IPS DF 4.7 (cell line): ENCODE results near the gene ADIRF.

ENCODE experiments used
- DNase-seq: peaks from one replicate; pipeline ENCODE4 v3.0.0-alpha.2; 2013; ENCODE audit warnings: low spot score; ENCODE audit errors: extremely low read depth

The ADIRF gene

DNA sequence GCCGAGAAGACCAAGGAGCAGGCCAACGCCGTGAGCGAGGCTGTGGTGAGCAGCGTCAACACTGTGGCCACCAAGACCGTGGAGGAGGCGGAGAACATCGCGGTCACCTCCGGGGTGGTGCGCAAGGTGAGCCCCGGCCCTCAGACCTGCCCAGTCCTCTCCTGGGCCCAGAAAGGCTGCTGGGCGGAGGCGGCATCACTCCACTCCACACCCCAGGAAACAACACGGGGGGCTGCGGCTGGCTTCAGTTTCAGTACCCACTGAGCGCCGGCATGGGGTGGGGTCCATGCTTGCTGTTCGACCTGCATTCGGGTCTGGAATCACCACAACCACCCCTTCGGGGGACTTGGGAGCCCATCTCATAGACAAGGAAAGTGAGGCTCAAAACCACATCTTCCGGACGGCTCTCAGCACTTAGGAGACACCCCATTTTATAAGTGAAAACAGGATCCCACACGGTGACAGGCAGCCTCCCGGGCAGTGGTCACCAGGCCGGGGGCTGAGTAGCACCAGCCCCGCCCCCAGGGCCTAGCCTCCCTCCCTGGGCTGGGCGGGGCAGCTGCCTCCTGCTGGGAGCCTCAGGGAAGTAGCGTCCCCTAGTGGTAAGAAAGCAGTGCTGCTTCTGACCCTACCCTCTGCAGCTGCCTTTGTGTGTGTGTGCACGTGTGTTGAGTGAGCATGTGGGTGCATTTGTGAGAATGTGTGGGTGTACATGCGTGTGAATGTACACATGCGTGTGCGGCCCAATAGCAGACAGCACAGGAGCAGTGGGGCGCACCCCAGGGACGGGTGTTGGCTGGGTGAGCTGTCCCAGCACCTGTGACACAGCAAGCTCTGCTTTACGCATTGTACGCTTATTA, 8.0 kb upstream of the ADIRF start:
- no peak for DNase-seq

DNA sequence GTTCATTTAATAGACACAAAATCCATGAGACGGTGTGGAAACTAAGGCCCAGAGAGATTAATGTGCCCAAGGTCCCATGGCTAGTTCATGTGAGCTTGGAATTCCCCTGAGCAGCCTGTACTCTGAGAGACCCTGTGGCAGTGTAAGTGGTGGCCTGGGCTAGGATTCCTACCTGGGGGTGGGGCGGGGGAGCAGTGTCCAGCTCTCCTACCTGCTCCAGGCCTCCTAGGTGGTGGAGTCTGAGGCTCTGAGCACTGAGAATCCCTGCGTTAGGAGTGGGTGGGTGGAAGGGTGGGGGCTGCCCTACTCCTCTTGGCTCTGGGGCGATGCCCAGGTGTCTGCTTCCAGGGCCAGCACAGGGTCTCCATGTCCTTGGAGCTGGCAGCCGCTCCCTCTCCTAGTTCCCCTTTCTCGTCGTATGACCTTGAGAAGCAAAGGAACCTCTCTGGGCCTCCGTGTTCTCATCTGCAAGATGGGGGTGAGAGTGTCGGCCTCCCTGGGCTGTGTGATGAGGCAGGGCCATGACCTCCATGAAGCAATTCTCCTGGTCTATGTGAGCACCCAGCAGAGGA, 7.3 kb upstream of the ADIRF start:
- DNase-seq: no peak

DNA sequence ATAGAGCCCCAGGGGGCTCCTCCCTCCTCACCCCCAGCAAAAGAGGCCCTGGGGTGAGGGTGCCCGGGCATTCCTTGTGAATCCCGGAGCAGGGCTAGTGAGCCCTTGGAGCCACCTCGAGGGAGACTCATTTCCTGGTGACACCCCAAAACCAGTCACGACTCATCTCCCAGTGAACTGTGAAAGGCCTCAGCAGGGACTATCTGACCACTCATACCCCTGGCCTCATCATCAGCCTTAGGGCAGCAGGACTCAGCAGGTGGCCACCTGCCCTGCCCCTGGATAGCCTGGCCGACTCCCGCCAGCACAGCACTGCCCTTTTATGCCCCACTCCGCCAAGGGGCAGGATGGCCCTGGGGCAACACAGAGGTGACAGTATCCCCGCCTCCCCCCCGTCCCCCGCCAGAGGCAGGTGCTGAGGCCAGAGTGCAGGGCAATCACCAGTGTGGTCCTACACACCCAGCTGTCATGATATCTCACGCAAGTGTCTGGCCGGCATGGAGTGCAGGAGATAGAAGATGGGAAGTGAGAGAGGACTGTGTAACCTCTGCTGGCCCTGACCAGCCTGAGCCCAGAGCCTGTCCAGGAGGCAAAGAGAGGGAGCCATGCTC, 6.7 kb upstream of the ADIRF start:
- DNase-seq: no peak

DNA sequence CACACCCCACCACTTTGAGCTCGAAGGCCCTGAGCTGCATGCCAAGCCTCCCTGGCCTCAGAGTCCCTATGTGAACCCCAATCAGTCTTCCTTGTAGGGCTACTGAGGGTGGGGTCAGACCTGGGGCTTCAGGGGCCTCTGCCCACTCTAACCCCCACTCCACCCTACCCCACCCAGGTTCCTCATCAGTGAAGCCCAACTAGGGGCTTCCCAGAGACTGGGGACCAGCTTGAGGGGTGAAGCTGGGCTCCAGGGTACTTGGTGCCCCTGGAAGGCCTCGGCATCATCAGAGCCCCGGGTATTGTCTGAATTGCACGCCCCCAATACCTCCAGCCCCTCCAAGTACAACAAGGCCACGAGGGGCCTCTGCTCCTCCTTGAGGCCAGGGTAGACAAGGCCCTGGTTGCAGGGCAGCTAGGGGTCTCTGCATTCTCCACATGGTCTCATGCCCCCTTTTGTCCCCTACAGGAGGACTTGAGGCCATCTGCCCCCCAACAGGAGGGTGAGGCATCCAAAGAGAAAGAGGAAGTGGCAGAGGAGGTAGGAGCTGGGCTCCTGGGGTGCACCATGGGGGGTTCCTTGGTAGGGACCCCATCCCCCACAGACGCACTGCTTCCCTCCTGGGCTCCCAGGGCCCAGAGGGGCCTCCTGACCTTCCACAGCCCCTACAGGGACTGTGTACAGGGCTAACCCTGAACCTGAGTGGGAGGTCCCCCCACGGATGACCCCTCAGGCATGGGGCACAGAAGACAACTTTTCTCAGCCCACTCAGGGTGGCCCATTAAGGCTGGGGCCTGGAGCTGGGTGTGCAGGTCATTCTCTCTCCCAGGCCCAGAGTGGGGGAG, 5.9 kb upstream of the ADIRF start:
- no peak for DNase-seq

DNA sequence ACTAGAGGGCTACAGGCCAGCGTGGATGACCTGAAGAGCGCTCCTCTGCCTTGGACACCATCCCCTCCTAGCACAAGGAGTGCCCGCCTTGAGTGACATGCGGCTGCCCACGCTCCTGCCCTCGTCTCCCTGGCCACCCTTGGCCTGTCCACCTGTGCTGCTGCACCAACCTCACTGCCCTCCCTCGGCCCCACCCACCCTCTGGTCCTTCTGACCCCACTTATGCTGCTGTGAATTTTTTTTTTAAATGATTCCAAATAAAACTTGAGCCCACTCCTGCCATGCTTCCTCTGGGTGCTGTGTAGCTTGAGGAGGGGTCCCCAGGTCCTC, 5.3 kb upstream of the ADIRF start:
- no peak for DNase-seq

DNA sequence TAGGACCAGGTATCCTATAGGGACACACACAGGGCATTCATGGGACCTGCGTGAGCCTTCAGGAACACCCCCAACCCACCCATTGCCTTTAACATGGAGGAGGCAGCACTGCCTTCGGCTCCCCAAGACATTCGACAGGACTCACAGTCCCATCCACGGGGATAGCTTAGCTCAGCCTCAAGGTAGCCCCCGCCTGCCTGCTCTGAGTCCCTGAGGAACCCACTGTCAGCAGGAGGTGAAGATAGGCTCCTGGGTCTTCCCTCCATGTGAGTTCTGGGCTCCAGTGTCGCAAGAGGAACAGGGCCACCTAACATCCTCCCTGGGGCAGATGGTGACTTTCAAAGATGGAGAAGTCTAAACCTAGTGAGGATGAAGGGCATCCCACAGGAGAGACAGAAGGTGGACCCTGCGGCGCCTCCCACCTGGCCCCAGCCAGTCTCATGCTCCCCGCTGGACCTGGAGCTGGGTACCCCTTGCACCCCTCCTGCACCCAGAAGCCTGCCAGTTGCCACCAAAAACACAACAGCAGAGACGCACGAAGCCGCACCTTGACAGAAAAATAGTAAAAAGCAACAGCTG, 4.9 kb upstream of the ADIRF start:
- no peak for DNase-seq

DNA sequence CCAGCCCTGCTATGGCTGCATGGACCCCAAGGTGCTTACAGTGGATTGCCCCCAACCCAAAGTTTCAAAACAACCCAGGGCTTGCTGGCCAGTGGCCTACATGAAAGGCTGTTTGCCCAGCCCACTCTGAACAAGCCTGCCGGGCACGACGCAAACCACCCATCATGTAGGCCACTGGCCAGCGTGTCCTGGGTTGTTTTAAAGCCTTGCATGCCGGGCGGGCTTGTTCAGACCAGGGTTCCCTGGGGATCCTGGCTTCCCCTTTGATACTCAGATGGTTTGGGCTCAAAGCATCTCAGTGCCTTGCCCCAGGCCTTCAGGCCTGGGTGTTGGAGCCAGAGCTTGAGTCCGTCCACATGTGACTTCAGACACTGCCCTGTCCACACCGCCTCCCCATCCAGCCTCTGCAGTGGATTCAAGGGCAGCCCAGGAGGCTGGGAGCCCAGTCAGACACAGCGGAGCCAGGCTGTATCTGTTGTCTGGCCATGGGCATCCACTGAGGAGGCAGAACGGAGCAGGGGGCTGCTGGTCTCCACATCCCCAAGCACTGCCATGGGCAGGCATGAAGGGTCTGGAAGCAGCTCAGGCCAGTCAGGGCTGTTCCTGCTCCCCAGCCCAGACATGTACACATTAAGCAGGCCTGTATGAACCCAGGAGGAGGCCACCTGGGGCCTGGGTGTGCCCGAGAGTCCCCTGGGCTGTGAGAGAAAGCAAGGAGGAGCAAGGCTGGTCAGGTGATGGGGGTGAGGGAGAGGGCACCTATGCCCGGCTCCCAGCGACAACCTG, 4.0 kb upstream of the ADIRF start:
- DNase-seq: no peak

DNA sequence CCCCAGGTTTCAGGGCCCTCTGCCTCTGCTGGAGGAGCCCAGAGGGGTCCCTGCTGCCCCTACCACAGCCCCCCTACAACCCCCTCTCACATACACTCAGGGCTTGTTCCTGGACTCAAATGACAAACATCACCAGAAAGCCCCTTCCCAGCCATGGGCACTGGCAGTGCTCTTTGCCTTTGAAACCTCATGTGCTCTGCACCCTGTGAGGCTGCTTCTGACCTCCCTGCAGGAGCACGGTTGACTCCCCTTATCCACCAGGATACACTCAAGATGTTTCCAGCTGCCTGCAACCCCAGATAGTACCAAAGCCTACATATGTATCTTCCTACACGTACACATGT, 3.5 kb upstream of the ADIRF start:
- DNase-seq: no peak

DNA sequence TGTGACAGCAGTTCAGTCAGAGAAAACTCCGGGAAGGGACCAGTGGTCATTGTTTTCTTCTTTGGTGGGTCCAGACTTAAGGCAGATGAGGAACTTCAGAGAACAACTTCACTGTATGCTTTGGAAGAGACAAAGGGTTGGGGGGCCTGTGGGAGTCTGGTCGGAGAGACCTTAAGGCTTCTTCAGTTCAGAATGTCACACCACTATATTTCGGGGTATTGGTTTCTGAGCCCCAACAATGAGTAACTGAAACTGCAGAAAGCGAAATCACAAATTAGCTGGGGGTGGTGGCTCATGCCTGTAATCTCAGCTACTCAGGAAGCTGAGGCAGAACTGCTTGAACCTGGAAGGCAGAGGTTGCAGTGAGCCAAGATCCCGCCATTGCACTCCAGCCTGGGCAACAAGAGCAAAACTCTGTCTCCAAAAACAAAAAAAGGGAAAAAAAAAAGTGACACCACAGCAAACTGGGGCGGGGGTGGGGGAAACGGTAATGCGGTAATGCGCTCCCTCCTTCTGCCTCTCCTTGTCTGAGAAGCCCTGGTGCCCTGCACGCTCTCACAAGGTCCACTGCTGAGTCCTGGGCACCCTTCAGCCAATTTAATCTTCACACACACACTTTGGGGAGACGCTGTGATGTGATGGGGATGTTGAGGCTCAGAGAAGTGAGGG, 2.2 kb upstream of the ADIRF start:
- no peak for DNase-seq

DNA sequence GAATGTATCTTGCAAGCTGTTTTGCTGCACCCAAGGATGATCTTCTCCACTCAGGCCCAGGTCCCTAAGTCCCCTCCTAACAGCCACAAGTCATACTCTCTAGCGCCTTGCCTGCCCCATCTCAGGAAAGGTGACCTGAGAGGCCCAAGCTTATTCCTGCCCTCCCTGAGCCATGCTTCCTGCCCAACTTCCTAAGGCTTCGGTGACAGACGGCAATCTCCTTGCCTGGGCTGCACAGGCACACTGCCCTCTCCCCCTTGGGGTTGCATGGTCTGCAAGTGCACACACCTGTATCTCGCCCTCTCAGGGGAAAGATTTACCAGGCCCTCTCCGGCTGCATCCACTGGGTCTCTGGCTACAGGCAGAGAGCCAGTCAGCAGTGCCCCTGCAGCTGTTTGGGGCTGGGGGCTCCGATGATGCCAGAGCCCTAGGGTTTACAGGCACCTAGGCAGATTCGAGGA, 771 bp upstream of the ADIRF start:
- DNase-seq: no peak

DNA sequence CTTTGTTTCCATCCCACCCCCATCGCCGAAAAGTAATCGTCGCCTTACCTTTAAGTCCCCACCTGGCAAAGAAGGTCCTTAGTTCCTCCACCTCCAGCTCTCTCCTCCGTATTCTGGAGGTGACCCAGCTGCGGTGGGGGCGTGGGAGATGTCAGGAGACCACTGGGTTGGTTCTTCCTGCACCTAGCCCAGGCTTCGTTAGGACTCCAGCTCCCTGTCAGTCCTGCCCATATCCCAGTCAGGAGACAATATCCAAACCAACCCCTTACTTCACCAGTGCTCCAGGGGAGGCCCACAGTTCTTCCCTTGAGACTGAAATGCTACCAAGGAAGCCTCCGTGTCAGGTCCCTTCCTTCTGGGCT, 693 bp downstream of the ADIRF start:
- no peak for DNase-seq

DNA sequence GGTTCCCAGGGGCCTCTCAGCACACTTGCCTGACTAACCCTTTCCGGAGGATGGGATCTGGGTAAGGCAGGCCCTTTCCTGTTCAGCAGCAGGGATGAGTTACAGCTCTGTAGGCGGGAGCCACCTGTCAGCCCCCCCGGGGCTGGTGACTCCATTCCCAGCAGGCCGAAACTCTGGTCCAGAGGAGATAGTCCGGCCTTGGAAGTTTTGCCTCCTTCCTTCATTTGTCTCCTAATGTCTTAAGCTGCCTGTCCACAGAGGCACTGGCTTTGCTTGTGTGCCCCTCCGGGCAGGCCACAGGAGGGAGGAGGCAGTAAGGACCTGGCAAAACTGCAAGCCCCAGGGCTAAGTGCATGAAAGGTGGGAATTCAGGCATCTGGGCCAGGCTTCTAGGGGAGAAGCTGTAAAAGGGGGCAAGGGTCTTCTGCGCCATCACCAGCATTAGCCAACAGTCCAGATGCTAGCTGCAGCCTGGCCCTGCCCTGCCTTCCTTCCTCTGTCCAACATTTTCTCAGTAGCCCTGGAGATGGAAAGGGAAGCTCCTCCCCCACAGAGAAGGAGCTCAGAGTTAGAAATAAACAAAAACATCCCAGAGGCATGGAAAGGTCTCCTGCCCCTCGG, 1.2 kb downstream of the ADIRF start:
- no peak for DNase-seq

DNA sequence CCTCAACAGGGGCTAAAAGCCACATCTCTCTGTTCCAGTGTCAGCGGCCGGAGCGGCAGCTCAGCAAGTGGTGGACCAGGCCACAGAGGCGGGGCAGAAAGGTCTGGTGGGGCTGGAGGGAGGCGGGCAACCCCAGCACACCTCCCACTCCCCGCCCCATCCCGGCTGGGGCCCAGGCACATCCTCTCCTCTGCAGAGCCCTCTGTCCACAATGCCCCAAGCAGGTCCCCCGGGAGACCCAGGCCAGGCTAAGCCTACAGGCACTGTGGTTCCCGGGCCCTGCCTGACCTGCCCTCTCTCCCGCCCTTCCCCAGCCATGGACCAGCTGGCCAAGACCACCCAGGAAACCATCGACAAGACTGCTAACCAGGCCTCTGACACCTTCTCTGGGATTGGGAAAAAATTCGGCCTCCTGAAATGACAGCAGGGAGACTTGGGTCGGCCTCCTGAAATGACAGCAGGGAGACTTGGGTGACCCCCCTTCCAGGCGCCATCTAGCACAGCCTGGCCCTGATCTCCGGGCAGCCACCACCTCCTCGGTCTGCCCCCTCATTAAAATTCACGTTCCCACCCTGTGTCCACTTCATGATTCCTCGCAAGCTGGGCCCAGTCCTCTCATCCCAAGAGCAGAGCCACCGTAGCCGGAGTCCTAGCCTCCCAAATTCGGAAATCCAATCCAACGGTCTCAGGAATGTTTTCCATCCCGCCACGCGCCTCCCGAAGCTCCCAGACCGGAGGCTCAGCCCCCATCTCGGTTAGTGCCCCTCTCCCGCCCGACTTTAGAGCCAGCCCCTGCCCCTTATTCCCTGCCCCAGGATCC, 2.1 kb downstream of the ADIRF start:
- DNase-seq: no peak

DNA sequence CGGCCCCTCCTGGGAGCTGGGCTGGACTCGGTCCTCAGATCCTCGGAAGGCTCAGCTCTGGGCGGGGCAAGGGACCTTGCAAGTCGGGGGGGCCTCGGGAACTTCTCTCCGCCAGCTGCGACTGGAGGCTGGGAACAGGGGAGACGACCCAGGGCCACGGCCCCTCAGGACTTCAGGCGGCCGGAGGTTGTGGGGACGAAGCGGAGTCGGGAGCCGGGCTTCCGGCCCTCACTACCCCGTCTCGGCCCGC, 2.6 kb downstream of the ADIRF start:
- DNase-seq: no peak

DNA sequence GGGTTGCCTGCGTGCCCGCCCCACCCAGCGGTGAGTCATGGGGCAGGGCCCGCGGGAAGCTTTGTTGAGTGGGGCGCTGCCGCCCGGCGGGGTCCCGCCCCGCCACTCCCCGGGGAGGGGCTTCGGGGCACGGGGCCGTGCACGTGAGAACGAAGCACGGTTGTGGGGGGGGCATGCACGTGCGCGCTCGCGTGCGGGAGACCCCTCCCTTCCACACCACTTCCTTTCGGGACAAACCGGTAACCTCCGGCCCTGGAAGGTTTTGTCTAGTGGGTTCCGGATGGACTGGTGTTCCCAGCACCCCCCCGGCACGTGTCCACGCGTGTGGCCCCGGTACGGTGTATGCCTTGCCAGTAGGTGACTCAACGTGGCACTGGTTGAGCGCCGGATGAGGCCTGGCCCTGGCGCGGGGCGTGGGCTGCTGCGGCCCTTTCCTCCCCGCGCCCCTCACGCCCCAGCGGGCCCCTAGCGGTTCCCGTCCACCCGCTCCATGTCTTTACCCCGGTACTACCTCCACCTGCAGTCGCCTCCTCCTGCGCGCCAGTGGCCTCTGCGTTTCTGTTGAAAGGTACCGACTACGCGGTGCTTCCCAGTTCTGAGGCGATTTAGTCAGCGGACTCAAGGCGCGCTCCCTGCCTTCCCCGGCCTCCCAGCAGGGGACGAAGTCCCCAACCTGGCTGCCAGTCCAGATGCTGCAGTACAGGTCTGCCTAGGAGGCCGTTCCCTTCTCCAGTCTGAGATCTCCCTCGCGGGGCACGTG, 3.1 kb downstream of the ADIRF start:
- DNase-seq: no peak

DNA sequence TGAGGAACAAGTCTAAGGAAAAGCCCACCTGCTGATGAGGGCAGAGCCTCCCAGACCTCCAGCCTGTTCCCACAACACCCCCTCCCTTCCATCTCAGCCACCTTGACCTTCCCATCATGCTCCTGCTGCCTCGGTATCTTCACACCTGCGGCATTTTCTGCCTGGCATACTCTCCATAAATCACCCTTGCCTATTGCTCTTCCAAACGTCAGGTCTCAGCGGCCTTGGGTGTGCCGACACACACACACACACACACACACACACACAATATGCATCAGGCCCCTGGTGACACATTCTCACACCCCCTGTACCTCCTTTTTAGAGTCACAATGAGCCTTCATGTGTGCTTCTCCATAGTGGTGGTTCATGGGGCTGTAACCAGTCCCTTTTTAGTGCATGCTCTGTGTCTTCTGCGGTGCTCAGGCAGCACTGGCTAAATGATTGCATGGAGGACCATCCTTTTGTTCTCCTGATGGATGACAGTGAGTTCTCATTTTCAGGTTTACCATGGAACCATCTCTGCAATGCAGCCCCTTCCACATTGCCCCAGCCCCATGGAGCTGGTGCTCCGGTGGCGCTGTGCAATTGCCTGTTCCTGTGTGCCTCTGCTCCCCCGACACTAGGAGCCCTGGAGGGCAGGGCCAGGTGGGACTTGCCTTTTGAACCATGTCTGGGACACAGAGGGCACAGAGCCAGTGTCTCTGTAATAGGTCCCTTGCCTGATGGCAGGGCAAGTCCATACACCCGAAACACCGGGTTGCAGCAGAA, 4.5 kb downstream of the ADIRF start:
- no peak for DNase-seq

DNA sequence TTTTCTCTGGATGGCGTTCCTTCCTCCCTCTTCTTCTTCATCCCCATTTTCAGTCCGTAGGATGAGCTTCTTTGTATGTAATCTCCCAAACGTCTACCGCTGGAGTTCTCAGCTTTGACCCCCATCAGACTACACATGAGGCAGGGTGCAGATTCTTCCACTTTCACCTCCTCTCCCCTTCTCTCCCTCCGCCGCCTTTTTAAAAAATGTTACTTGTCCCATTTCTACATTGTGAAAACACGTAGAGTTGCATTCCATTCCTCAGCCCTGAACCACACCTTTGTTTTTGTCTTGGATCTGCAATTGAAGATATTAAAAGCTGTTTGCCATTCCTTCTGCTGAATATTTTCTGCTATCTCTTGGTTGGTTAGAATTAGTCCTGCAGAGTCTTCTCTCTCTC, 6.2 kb downstream of the ADIRF start:
- DNase-seq: no peak
